ENCODE measurements around the gene IRAK2.

DNA sequence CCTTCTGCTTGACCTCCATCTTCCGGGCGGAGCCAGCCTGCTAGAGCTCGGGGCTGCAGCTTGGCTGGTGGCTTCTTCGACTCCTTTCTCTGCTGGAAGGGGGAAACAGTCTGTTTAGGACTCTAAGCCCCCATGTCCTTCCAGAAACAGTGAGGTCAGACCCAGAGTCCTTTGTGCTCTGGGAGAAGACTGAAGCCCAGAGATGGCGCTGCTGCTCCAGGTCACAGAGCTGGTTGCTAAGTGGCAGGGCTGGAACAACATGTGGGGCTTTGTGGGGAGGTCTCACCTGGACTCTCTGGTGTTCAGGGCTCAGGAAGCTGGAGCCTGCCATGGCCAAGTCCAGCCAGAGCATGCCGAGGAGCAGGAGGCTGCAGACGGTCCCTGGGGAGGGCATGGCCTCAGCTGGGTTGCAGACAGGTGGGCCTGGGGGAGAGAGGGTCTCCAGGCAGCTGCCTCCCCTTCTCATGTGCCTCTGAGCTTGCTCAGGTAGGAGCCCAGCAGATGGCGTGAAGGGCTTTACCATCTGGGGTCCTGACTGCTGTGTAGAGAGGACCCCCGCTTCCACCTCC lies 125.2 kb downstream of the IRAK2 start:
- no peak for TF ChIP-seq NRF1 (IDR thresholded peaks at IDR 0.05; ENCODE audit: low read depth, low read length)
- TF ChIP-seq JUN (IDR thresholded peaks at IDR 0.05; ENCODE audit: low read depth, low read length), result no peak
- no peak for TF ChIP-seq EP300 (IDR thresholded peaks at IDR 0.05; ENCODE audit: borderline replicate concordance in 1 of 2, low read depth in 2 of 2, low read length in 2 of 2)
- no peak for TF ChIP-seq POU5F1 (IDR thresholded peaks at IDR 0.05; ENCODE audit: low read depth, low read length)
- TF ChIP-seq BACH1 (IDR thresholded peaks at IDR 0.05; ENCODE audit: low read length), result no peak
- TF ChIP-seq POLR2A (IDR thresholded peaks at IDR 0.05; ENCODE audit: control extremely low read depth in 1 of 2, low read depth in 2 of 2, low read length in 2 of 2), result no peak
- TF ChIP-seq, protein P1, sequence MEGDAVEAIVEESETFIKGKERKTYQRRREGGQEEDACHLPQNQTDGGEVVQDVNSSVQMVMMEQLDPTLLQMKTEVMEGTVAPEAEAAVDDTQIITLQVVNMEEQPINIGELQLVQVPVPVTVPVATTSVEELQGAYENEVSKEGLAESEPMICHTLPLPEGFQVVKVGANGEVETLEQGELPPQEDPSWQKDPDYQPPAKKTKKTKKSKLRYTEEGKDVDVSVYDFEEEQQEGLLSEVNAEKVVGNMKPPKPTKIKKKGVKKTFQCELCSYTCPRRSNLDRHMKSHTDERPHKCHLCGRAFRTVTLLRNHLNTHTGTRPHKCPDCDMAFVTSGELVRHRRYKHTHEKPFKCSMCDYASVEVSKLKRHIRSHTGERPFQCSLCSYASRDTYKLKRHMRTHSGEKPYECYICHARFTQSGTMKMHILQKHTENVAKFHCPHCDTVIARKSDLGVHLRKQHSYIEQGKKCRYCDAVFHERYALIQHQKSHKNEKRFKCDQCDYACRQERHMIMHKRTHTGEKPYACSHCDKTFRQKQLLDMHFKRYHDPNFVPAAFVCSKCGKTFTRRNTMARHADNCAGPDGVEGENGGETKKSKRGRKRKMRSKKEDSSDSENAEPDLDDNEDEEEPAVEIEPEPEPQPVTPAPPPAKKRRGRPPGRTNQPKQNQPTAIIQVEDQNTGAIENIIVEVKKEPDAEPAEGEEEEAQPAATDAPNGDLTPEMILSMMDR (IDR thresholded peaks at IDR 0.05; ENCODE audit: control extremely low read depth in 1 of 3, insufficient read depth in 1 of 3, low read depth in 1 of 3, low read length in 3 of 3), result peak in 2 of 3 experiments; percentile 13 to 14; a peak in 1 of 4 replicates
- no peak for TF ChIP-seq ATF3 (IDR thresholded peaks at IDR 0.05; ENCODE audit: insufficient read depth, low read depth, low read length)
- TF ChIP-seq POLR2AphosphoS5 (IDR thresholded peaks at IDR 0.05; ENCODE audit: low read depth, low read length), result no peak; the same call in 1 of the 2 replicates
- no peak for TF ChIP-seq TAF1 (IDR thresholded peaks at IDR 0.05; ENCODE audit: low read depth, low read length)
- no peak for TF ChIP-seq GABPA (IDR thresholded peaks at IDR 0.05; ENCODE audit: borderline replicate concordance, insufficient read depth, low read length)
- no peak for TF ChIP-seq EZH2 (IDR thresholded peaks at IDR 0.05; ENCODE audit: low read depth, low read length, severe bottlenecking)
- TF ChIP-seq, protein P2, sequence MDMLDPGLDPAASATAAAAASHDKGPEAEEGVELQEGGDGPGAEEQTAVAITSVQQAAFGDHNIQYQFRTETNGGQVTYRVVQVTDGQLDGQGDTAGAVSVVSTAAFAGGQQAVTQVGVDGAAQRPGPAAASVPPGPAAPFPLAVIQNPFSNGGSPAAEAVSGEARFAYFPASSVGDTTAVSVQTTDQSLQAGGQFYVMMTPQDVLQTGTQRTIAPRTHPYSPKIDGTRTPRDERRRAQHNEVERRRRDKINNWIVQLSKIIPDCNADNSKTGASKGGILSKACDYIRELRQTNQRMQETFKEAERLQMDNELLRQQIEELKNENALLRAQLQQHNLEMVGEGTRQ (IDR thresholded peaks at IDR 0.05; ENCODE audit: low read length), result no peak

Measured in H1 (cell line).